ENCODE results near the gene SLC35B2. TPM values are rescaled to one million over a fixed set of nuclear protein-coding genes. Genes with fewer than 3 reads are reported as not detected.

SLC35B2 gene
- polyA plus RNA-seq, 1 of the 3 experiments (the other 2 are of a cell fraction): 125 TPM

DNA sequence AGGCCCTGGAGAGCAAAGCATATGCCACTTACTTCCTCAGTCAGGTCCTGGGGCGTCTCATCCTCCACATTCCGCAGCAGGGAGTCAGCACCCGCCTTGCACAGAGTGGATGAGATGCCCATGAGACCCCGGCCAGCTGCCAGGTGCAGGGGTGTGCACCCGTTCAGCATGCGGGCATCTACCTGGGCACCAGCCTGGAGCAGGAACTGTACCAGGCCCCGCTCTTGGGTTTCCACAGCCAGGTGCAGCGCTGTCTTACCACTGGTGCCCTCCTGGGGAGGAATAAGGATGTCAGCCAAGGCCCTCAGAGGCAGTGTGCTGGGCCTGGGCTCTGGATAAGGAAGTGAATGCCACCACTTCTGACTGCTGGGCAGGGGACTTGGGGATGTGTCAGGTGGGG lies 2.7 kb upstream of the SLC35B2 start:
- Histone ChIP-seq H2AFZ (ENCODE audit: low read depth) (no peak overlapping the region), H3K9ac (no peak overlapping the region), H3K4me3 (ENCODE audit: low read depth in 2 of 2, low read length in 1 of 2) (no peak overlapping the region), H3K27ac (ENCODE audit: low read depth in 2 of 2, low read length in 1 of 2) (no peak overlapping the region), H3K79me2 (ENCODE audit: insufficient read depth) (peaks cover 38% of the 10 kb centered on the region), H3K9me2 (no peaks in the 10 kb centered on the region), H3K4me1 (ENCODE audit: control insufficient read depth in 1 of 2, insufficient read depth in 2 of 2, low read depth in 1 of 2, low read length in 1 of 2) (peaks cover 13 to 47% of the 10 kb centered on the region in 2 experiments; a peak in 2 of 4 replicates), H4K20me1 (ENCODE audit: insufficient read depth) (peaks cover 17% of the 10 kb centered on the region), H3K9me3 (no peaks in the 10 kb centered on the region), H3F3A (replicated peaks; ENCODE audit: insufficient read depth) (peaks cover 15% of the 10 kb centered on the region), H3K4me2 (no peak overlapping the region), H3K36me3 (replicated peaks in 1 of 2; ENCODE audit: control insufficient read depth in 1 of 2, insufficient read depth in 2 of 2, low read length in 1 of 2) (peaks cover 0 to 18% of the 10 kb centered on the region in 2 experiments), H3K27me3 (ENCODE audit: insufficient read depth) (no peaks in the 10 kb centered on the region)
- no peak for DNase-seq
- WGBS (ENCODE audit: low lambda C conversion rate): 100% methylated on average over 3 of the region's 8 CpGs
- TF ChIP-seq TEAD4 (IDR thresholded peaks at IDR 0.05; ENCODE audit: borderline replicate concordance, insufficient read depth): no peak
- TF ChIP-seq, protein P1, sequence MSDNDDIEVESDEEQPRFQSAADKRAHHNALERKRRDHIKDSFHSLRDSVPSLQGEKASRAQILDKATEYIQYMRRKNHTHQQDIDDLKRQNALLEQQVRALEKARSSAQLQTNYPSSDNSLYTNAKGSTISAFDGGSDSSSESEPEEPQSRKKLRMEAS (IDR thresholded peaks at IDR 0.05; ENCODE audit: low read depth): no peak
- TF ChIP-seq FOSL2 (IDR thresholded peaks at IDR 0.05; ENCODE audit: borderline replicate concordance, low read depth): no peak
- TF ChIP-seq MXI1 (IDR thresholded peaks at IDR 0.05; ENCODE audit: low read depth, low read length): no peak
- no peak for TF ChIP-seq GATA2 (CRISPR knock-in tag; IDR thresholded peaks at IDR 0.05)
- no peak for TF ChIP-seq GABPA (IDR thresholded peaks at IDR 0.05; ENCODE audit: low read depth)
- no peak for TF ChIP-seq FOXM1 (IDR thresholded peaks at IDR 0.05; ENCODE audit: low read depth)
- TF ChIP-seq NFIC (IDR thresholded peaks at IDR 0.05; ENCODE audit: borderline replicate concordance): no peak
- TF ChIP-seq SMC3 (IDR thresholded peaks at IDR 0.05; ENCODE audit: low read depth, low read length): no peak
- no peak for TF ChIP-seq YY1 (IDR thresholded peaks at IDR 0.05; ENCODE audit: low read depth)
- ChIA-PET CTCF (interaction anchor here (1.0 to 1.2 kb wide), 2 partner anchors 78 to 88 kb away, joined by 3 read pairs; no protein-coding TSS in a partner anchor), POLR2A (interaction anchor here (0.5 kb wide), 1 partner anchor 38 kb away, joined by 3 read pairs; no protein-coding TSS in a partner anchor)

GRCh38 chr6:44258921-44259320 lies 1.6 kb upstream of the SLC35B2 start:
- TF ChIP-seq TAF1 (IDR thresholded peaks at IDR 0.05; ENCODE audit: borderline replicate concordance, low read depth, low read length) (no peak), NRF1 (IDR thresholded peaks at IDR 0.05; ENCODE audit: low read depth, low read length) (no peak), RXRA (IDR thresholded peaks at IDR 0.05; ENCODE audit: borderline replicate concordance, low read depth) (no peak), FOXM1 (IDR thresholded peaks at IDR 0.05; ENCODE audit: low read depth) (no peak), CHD2 (IDR thresholded peaks at IDR 0.05; ENCODE audit: low read length, partially characterized antibody) (no peak), RCOR1 (IDR thresholded peaks at IDR 0.05; ENCODE audit: low read length) (no peak), SIN3A (IDR thresholded peaks at IDR 0.05; ENCODE audit: borderline replicate concordance, low read depth, low read length) (no peak), JUND (IDR thresholded peaks at IDR 0.05) (no peak), RFX5 (IDR thresholded peaks at IDR 0.05; ENCODE audit: low read length) (no peak), NFIC (IDR thresholded peaks at IDR 0.05; ENCODE audit: borderline replicate concordance) (no peak), YY1 (IDR thresholded peaks at IDR 0.05; ENCODE audit: low read depth) (no peak)
- TF ChIP-seq, protein P2, sequence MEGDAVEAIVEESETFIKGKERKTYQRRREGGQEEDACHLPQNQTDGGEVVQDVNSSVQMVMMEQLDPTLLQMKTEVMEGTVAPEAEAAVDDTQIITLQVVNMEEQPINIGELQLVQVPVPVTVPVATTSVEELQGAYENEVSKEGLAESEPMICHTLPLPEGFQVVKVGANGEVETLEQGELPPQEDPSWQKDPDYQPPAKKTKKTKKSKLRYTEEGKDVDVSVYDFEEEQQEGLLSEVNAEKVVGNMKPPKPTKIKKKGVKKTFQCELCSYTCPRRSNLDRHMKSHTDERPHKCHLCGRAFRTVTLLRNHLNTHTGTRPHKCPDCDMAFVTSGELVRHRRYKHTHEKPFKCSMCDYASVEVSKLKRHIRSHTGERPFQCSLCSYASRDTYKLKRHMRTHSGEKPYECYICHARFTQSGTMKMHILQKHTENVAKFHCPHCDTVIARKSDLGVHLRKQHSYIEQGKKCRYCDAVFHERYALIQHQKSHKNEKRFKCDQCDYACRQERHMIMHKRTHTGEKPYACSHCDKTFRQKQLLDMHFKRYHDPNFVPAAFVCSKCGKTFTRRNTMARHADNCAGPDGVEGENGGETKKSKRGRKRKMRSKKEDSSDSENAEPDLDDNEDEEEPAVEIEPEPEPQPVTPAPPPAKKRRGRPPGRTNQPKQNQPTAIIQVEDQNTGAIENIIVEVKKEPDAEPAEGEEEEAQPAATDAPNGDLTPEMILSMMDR (IDR thresholded peaks at IDR 0.05): no peak
- TF ChIP-seq, protein P3, sequence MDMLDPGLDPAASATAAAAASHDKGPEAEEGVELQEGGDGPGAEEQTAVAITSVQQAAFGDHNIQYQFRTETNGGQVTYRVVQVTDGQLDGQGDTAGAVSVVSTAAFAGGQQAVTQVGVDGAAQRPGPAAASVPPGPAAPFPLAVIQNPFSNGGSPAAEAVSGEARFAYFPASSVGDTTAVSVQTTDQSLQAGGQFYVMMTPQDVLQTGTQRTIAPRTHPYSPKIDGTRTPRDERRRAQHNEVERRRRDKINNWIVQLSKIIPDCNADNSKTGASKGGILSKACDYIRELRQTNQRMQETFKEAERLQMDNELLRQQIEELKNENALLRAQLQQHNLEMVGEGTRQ (IDR thresholded peaks at IDR 0.05; ENCODE audit: borderline replicate concordance, low read depth, low read length): no peak
- TF ChIP-seq, protein P1 (IDR thresholded peaks at IDR 0.05; ENCODE audit: low read depth): no peak
- Histone ChIP-seq H3F3A (replicated peaks; ENCODE audit: insufficient read depth) (peaks cover 26% of the 10 kb centered on the region), H3K27me3 (ENCODE audit: insufficient read depth) (no peaks in the 10 kb centered on the region), H3K79me2 (ENCODE audit: insufficient read depth) (peaks cover 38% of the 10 kb centered on the region), H3K36me3 (replicated peaks in 1 of 2; ENCODE audit: control insufficient read depth in 1 of 2, insufficient read depth in 2 of 2, low read length in 1 of 2) (peaks cover 8 to 29% of the 10 kb centered on the region in 2 experiments), H3K9me3 (no peaks in the 10 kb centered on the region), H3K4me2 (no peak overlapping the region), H3K9me2 (no peaks in the 10 kb centered on the region), H3K4me3 (ENCODE audit: low read depth in 2 of 2, low read length in 1 of 2) (no peak overlapping the region), H3K9ac (no peak overlapping the region), H3K27ac (ENCODE audit: low read depth in 2 of 2, low read length in 1 of 2) (no peak overlapping the region), H2AFZ (ENCODE audit: low read depth) (no peak overlapping the region), H3K4me1 (ENCODE audit: control insufficient read depth in 1 of 2, insufficient read depth in 2 of 2, low read depth in 1 of 2, low read length in 1 of 2) (peaks cover 9 to 48% of the 10 kb centered on the region in 2 experiments; a peak in 2 of 4 replicates), H4K20me1 (ENCODE audit: insufficient read depth) (peaks cover 28% of the 10 kb centered on the region)
- ChIA-PET POLR2A (interaction anchor here (0.5 kb wide), 1 partner anchor 641 kb away, joined by 3 read pairs; no protein-coding TSS in a partner anchor), CTCF (interaction anchor here (0.7 to 7.1 kb wide), 6 partner anchors 7 to 134 kb away, joined by 3 to 90 read pairs (median 19); partner anchors contain the start of genes HSP90AB1 and NFKBIE)
- 94% methylated on average over 3 of the region's 3 CpGs for WGBS (ENCODE audit: low lambda C conversion rate)
- no peak for DNase-seq
